ENCODE results near the gene NHSL2.
A peak's percentile ranks its signal among the peaks of the same experiment; 100 is the strongest.
"Not testable (repeated sequence)": the region's sequence is repeated elsewhere in the genome, so short reads cannot be mapped to it uniquely, and the experiment has no call there.

The NHSL2 gene

DNA sequence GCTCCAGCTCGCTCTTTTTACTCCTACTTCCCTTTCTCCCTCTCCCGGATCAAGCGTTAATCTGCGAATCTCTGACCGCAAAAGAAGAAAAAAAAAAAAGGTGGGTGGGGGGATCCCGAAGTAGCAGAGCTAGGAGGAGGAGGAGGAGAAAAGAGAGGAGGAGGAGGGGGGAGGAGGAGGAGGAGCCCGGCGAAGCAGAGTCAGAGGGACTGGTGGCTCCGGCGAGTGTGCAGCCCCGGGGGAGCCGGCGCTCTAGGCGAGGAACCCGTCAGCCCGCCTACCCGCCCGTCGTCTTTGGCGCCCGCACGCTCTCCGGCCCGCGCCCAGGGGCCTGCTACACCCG lies at the start of gene NHSL2:
Gene NHSL2 (plus strand): TSS at position 203 of the 343 bp plus-strand sequence.
- no peak for DNase-seq

GRCh38 chrX:71867680-71868079 lies 43.0 kb upstream of the NHSL2 start:
- DNase-seq = no peak

- DNase-seq = not testable (repeated sequence)
Observed at GRCh38 chrX:71869566-71869965, 41.1 kb upstream of the NHSL2 start.

DNA sequence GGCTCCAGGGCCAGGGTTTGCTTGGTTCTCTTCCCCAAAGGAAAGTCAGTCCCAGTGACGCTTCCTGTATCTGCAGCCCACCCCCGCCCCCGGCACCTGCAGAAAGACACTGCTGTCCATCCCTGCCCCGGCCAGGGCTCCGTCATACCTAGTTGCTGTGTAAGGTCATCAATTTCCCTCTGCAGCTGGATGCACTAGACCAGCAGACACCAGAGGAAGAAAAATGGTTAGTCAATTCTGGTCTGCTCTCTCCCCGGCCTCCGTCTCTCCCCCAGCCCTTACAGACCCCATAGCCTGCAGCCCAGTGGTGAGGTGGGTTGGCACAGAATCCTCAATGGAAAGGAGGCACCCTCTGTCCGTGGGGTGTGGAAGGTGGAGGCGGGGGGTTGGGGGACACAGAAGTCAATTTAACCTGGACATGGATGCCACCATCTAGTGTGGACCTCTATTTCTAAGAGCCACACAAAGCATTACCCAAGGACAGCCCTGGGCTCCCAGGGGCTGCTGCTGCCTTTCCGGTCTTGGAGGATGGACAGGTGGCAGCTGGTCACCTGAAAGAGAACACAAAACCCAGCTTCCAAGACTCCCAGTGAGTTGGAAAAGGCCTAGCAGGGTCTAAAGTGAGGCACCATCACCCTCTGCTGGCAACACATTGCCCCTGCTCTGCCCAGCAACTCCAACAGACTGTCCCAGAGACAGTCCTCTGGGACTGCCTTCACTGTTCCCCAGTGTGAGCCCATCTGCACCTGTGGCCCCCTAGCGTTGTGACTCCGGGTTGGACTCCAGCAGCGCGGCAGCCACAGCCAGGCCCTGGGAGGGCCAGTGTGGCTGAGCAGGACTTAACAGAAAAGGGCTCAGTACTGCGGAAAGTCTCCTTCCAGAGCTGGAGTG lies 40.2 kb upstream of the NHSL2 start:
- no peak for DNase-seq

DNA sequence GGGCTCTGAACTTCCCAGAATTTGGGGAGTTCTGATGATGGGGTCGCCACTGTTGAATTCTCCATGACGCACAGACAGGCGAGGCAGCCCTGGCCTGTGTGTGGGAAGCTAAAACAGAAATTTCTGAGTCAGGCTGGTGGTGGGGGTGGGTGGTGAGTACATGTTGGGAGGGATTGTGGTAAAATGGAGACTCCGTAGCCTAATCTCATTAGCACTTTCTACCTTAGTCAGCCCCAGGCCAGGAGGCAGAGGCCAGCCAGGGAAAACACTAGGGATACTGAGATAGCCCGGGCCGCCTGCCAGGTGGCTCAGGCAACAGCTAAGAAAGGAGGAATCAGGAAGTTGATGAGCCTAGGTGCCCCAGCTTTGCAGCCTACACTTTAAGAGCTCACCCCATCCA lies 39.3 kb upstream of the NHSL2 start:
- no peak for DNase-seq

DNA sequence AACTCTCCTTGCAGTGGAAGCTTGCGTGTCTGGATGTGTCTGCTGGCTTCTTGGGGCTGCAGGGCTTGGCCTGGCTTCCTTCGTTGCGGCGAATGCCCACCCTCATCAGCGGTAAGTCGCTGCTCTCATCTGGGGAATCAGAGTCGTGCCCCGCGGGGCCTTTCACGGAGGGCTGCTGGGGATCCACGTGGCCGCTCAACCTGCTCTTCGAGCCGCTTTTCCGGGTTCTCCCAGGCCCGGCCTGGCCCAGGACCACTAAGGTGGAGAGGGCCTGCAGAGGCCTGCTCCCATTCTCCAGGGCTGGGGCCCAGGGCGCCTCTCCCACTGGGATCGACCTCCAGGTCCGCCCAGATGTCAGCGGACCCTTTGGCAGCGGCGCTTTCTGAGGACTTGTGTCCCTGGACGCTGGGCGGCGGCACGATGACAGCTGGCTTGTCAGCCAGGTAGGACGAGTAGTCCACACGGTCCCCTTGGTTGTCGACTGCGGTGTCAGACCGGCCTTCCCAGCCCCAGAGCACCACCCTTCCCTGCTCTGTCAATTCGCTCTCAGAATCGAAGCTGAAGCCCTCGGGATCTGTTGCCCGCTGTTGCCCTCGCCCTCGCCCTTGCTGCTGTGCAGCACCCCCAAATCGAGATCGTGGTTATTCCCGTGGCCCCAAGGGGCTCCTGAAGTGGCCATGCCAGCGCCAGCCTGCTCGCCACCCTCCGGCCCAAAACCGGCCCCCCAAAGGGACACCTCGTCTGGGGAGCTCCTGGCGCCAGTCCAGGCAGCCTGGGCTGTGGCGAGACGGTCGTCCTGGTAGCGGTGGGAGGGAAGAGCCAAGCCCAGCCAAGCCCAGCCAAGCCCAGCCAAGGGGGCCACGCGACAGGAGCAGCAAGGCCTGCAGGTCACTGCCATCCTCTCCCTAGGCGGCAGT lies 37.8 kb upstream of the NHSL2 start:
- DNase-seq = no peak

DNA sequence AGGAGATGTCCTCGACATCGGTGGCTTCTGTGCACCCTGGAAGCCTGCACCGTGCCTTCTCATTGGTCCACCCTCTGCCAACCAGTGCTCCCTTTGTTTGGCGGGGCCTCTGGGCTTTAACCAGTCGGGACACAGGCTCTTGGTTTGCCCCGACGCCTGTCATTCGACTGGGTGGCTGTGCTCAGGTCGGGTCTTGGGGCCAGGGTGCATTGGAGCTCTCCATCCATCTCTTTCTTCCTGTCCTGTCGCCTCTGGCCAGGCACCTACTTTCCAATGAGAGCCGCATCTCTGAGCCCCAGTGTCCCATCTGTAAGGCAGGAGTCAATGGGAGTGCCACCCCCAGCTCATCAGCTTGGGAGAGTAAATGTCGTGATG lies 37.2 kb upstream of the NHSL2 start:
- DNase-seq = no peak

DNA sequence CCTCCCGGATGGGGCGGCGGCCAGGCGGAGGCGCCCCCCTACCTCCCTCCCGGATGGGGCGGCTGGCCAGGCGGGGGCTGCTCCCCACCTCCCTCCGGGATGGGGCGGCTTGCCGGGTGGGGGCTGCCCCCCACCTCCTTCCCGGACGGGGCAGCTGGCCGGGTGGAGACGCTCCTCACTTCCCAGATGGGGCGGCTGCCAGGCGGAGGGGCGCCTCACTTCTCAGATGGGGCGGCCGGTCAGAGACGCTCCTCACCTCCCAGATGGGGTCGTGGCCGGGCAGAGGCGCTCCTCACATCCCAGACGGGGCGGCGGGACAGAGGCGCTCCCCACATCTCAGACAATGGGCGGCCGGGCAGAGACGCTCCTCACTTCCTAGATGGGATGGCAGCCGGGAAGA lies 33.8 kb upstream of the NHSL2 start:
- DNase-seq = not testable (repeated sequence)

GRCh38 chrX:71885099-71885498 lies 25.5 kb upstream of the NHSL2 start:
- no peak for DNase-seq

GRCh38 chrX:71895607-71896006 lies 15.0 kb upstream of the NHSL2 start:
- DNase-seq = no peak

DNA sequence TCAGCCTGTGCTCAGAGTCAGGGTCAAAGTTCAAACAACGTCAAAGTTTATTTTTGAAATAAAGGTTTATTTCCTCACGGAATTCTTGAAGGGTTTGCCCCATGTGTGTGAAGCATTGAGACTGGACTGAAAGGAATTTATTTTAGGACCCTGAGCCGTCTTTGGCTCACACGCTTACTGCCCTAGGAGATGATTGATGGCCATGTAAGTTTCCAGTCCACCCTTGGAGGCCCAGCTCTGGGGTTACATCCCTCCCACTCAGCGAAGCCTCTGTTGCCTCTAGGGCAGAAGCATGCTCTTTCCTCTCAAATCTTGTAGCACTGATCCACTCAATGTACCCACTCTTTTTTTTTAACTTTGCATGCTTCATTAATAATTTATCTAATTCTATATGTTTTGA lies 4.5 kb upstream of the NHSL2 start:
- DNase-seq = no peak

GRCh38 chrX:71908387-71908786 lies 2.3 kb upstream of the NHSL2 start:
- no peak for DNase-seq

DNA sequence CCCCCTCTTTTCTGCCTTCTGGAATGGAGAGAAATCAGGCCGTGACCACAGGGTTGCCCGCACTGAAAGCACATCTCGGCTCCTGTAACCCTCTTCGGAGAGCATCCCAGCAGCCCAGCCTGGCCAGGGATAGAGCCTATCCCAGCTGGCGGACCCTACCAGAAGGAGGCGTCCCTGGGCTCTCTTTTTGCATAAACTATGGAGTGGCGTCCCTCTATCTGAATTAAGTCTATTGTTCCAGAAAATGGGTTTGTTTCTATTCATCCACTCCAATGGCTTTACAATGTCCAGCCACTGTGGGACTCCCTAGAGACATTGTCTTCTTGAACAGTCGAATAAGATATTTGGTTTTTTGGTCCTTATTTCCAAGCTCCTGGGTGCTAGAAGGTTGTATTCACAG lies 689 bp upstream of the NHSL2 start:
- no peak for DNase-seq

DNA sequence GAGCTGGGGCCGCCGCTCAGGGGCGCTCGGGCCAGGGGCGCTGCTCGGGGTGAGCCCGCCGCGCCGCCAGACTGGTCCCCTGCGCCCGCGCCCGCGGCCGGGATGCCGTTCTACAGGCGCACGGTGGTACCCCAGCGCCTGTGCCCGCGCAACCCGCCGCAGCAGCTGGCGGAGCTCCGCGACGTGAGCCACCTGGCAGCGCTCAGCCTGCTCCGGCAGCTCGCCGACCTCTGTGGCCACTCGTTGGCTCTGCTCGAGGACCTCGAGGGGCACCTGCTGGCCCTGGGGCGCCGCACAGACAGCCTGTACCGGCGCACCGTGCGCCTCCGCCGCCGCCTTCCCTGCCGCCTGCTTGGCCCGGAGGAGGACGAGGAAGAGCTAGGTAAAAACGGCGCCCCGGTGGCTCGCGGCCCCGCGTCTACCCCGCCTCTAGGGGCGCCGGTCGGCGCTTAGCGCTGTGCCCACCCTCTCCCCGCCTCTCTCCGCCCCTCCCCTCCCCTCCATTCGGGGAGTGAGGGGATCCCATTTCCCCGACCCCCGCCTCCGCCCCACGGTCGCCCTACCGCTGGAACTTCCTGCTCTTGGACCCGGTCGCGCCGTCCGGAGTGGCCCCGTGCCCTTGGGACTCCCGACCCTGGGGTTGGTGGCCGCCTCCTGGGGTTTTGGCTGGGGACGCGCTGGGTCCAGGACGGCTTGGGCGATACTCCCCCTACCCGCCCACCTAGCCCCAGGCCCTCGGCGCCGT lies 513 bp downstream of the NHSL2 start:
- DNase-seq = peak; percentile 30

DNA sequence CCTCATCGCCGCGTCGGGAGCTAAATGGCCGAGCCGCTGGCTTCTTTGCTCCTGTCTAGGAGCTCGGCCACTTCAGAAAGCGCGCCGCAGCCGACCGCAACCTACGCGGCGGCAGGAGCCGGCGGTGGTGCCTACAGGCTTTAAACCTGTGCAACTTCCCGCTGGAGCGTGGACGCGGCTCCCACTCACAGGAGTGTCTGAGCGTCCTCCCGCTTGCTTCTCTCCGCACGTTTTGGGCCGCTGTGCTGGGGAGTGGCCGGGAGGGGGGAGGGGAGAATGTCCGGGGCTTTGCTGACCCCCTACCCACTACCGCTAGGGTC lies 1.0 kb downstream of the NHSL2 start:
- no peak for DNase-seq

DNA sequence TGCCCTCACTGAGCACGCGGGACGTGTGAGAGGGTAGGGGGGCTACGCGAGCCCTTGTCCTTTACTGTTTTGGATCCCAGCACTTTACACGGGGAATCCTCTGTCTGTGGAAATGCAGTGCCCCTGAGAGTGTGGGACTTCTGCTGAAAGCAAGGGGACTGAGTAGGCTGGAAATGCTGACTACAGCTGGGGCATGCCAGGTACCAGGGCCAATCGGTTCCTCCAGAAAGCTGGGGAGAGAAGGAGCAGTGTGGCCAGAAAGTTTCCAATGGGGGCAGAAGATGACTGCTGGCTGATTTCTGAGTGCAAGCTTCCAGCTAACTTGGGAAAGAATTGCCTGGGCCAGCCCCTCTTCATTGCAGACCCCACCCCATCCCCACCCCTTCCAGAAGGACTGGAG lies 1.5 kb downstream of the NHSL2 start:
- no peak for DNase-seq

DNA sequence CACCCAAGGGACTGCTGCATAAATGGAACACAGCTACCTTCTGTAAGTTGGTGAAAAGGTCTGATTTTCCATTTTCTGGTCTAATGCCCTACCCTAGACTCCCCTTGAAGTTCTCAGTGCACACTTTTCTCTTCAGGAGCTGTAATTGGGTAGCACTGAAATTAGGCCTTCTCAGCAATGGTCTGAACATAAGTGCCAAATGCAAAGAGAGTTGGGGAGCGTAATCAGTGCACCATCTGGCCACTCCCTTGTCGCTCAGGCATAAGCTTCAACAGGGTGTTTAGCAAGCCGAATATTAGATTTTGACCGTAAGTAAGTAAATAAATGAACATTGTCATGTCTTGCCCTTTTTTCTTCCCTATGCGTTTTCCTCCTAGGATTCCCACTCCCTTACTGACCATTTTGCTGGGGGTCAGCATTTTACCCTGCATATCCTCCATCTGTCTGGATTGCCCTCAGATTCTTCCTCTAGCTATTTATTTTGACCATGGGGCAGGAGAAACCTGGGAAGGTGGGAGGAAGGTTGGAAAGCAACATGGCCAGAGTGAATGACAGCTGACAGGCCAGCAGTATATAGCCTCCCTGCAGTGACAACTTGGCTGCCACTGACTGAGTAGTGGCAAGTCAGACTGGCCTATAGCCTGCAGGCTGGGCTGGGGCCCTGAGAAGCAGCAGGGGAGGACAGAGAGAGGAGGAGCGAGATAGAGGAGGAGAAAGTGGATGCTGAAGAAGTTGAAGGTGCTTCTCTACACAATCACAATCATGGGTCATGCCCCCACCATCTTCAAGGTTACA lies 2.7 kb downstream of the NHSL2 start:
- no peak for DNase-seq

GRCh38 chrX:71917621-71918343 lies 7.1 kb downstream of the NHSL2 start:
- no peak for DNase-seq

GRCh38 chrX:71919431-71919830 lies 8.8 kb downstream of the NHSL2 start:
- DNase-seq = no peak

DNA sequence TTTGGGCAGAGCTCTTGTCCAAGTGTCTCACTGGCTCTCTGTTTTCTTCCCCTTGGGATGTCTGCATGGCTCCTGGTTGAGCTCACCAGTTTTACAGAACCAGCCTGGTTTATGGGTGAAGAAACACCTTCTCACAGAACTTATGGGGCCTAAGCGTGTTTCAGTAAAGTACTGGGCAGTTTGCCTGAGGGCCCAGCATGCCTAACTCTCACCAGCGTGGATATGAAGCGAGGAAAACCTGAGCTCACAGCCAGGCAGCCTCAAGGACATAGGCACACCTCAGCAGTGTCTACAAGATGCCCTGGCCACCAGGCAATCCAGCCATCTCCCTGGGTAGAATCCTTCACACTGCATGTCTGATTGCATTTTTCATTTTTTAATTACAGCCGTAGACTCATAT lies 9.2 kb downstream of the NHSL2 start:
- DNase-seq = no peak

GRCh38 chrX:71922686-71923085 lies 12.0 kb downstream of the NHSL2 start:
- DNase-seq = no peak

DNA sequence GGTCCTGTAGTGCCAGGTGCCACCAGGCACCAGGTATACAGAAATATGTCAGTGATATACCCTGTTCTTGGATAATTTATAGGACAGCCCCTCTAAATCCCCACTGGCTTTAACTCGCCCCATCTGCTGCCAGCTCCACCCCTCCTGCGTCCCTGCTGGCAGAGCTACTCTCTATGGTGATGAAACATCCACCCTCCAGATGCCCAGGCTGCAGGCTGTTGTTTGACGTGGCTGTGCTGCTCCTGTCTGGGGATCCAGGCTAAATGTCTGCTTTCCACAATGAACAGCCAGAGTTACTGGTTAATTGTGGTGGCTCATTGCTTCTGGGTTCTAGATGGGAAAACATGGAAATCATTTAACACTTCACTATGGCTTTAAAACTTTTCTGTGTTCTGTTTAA lies 12.9 kb downstream of the NHSL2 start:
- DNase-seq = no peak

All from CD4-positive, alpha-beta T cell treated with Interleukin-12 subunit alpha and Interleukin-12 subunit beta, for 1 hour (primary cell).